Epithelial cell of prostate (primary cell): ENCODE data around the gene PPP6R1.

Experiments used
- DNase-seq: peaks from one replicate; pipeline ENCODE4 v3.0.0-alpha.2; 2011; ENCODE audit warnings: low read depth, low spot score
- H3K27ac ChIP-seq: fragments of 450-650 bp; 2 replicates; pipeline ENCODE4 v1.5.1; 2017; ENCODE audit warnings: mild to moderate bottlenecking

Gene PPP6R1

DNA sequence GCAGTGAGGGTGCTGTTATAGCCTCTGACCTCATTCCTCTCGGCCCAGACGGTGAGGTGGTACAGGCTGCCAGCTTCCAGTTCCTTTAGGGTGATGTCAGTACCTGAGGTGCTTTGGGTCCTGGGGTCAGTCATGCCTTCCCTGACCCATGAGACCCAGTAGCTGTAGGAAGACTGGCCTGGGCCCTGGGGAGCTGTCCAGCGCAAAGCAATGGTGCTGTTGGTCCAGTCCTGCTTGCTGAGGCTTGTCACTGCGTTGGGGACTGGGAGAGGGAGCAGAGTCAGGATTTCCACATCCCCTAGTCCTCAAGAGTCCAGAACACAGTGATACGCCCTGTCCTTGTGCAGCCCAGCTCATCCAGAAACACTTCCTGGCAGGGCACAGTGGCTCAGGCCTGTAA, 60.2 kb downstream of the PPP6R1 start:
- no peak for DNase-seq
- H3K27ac ChIP-seq = no peak overlapping the region

DNA sequence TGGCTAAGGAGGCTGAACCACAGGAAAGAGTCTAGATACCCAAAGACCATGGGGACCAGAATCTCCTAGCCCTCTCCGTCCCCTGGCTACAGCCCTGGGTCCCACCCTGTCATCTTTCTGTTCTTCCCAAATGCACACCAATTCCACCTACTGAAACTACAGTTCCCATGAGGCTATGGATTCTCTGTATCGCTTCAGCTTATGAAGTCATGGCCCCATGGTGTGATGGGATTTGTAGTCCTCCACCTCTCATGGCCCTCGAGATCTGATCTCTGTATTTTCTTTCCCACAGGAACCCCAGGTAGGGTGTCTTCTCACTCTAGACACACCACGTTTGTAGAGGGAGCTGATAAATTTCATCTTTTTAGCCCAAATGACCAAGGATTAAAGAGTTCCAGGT, 61.3 kb downstream of the PPP6R1 start:
- no peak overlapping the region for H3K27ac ChIP-seq
- DNase-seq = no peak

GRCh38 chr19:55196803-55197202, 62.0 kb downstream of the PPP6R1 start:
- DNase-seq = no peak
- no peak overlapping the region for H3K27ac ChIP-seq

- no peak for DNase-seq
- H3K27ac ChIP-seq = no peak overlapping the region
These were observed 65.3 kb downstream of the PPP6R1 start for GRCh38 chr19:55193481-55193880.

DNA sequence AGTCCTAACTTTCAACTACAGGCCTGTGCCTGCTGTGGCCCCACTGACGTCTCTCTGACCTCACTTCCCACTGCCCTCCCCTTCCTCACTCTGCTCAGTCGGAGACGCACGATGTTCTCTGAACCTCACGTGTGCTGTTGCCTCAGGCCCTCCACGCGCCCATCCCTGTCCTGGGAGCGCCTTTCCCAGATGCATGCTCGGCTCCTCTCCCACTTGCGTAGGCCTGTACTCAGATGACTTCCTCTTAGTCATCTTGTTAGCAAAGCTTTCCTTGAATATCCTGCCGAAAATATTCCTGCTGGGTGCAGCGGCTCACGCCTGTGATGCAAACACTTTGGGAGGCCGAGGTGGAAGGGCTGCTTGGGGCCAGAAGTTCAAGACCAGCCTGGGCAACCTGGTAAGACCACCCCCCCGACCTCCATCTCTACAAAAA, 69.4 kb downstream of the PPP6R1 start:
- DNase-seq = peak; percentile 99
- H3K27ac ChIP-seq = peak overlapping the region; percentile 99

DNA sequence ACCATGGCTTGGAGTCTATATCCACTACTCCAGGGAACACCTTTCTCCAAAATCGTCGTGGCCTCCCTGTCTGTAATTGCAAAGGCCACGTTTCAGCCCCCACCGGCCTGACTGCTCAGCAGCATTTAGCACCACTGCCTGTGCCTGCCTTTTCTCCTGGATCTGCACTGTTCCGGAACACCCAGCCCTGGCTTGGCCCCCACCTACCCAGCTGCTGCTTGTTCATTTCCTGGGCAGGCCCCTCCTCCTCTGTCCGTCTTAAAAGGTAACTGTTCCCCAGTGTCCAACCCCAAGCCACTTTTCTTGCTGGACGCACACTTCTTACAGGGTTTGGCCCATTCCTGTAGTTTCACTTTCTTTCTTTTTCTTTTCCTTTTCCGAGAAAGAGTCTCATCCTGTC, 70.2 kb downstream of the PPP6R1 start:
- DNase-seq = no peak
- peak overlapping the region; percentile 99 for H3K27ac ChIP-seq

DNA sequence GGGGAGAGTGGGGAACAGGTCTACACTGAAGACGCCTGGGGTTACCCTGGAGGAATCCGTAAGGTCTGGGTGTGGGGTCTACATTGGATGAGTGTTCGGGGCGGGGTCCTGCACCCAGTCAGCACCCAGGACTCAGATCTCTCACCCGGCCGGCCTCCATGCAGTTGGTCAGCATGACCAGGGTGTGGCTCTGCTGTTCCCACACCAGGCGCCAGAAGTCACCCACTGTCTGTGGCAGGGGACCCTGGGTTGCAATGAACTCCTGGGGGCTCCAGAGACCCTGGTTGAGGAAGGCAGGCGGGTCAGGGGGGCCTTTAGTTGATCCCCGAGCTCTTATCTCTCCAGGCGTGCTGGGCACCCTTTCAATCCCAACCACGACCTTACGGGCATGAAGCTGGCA, 72.7 kb downstream of the PPP6R1 start:
- H3K27ac ChIP-seq = no peak overlapping the region
- no peak for DNase-seq

DNA sequence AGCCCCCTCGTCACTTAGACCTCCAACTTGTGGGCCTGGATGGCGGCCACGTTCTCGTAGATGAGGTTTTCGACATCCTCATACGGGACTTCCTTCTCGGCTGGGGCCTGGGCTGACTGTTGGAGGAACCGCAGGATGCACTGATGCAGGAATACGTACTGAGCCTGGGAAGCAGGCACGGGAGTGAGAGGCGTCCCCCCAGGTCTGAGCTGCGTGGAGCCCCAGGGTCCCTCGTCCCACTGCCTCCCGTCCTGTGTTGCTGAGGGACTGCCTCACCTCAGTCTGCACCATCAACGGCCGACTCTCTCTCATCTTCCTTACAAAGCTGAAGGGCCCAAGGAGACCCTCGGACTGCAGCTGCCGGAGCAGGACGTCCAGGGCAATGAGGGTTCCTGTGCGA, 77.1 kb downstream of the PPP6R1 start:
- H3K27ac ChIP-seq = no peak overlapping the region
- no peak for DNase-seq
